Dendritic cell treated with granulocyte-macrophage colony-stimulating factor and Interleukin-4, amounts not matched to agents 40 ng/mL and 50 ng/mL, for 4 days (primary cell): ENCODE measurements around the gene ZNF845.
"Not testable (repeated sequence)": the region's sequence is repeated elsewhere in the genome, so short reads cannot be mapped to it uniquely, and the experiment has no call there.

Experiments used
- H3K27ac Mint-ChIP-seq: one replicate; pipeline ENCODE4 v1.8.0; 2022; ENCODE audit warnings: mild to moderate bottlenecking, mixed read lengths
- H3K27me3 Mint-ChIP-seq: one replicate; pipeline ENCODE4 v1.8.0; 2022; ENCODE audit warnings: mild to moderate bottlenecking, mixed read lengths
- H3K36me3 Mint-ChIP-seq: one replicate; pipeline ENCODE4 v1.8.0; 2022; ENCODE audit warnings: low read depth, mixed read lengths
- H3K4me1 Mint-ChIP-seq: one replicate; pipeline ENCODE4 v1.8.0; 2022; ENCODE audit warnings: low read depth, mixed read lengths
- H3K4me3 Mint-ChIP-seq: one replicate; pipeline ENCODE4 v1.8.0; 2022; ENCODE audit warnings: mild to moderate bottlenecking, moderate library complexity, mixed read lengths
- H3K9me3 Mint-ChIP-seq: one replicate; pipeline ENCODE4 v1.8.0; 2022; ENCODE audit warnings: mixed read lengths
- intact Hi-C: fragments of 100-400 bp; cut with micrococcal nuclease; formaldehyde crosslinking; loops from one replicate; pipeline ENCODE4 v1.15.0; 2022

ZNF845 gene

GRCh38 chr19:53357821-53358581, 24.5 kb downstream of the ZNF845 start:
- intact Hi-C loops: no loop called here
- H3K4me1 Mint-ChIP-seq: no peaks in the 10 kb centered on the region
- peaks cover 3% of the 10 kb centered on the region for H3K27me3 Mint-ChIP-seq
- H3K4me3 Mint-ChIP-seq: no peak overlapping the region
- no peak overlapping the region for H3K27ac Mint-ChIP-seq
- H3K9me3 Mint-ChIP-seq: peaks cover 75% of the 10 kb centered on the region
- peaks cover 4% of the 10 kb centered on the region for H3K36me3 Mint-ChIP-seq

GRCh38 chr19:53360056-53360455, 26.5 kb downstream of the ZNF845 start:
- H3K9me3 Mint-ChIP-seq: peaks cover 63% of the 10 kb centered on the region
- not testable (repeated sequence) for H3K27me3 Mint-ChIP-seq, H3K36me3 Mint-ChIP-seq, H3K4me3 Mint-ChIP-seq, H3K27ac Mint-ChIP-seq, H3K4me1 Mint-ChIP-seq
- intact Hi-C loops: loop anchor here (10.0 kb wide), 1 partner anchor 165 kb away; the partner anchor contains the start of gene ZNF665

GRCh38 chr19:53365134-53365898, 31.8 kb downstream of the ZNF845 start, which contains the start of gene ZNF525:
TSS of gene ZNF525 (plus strand) at chr19:53365705. CDS start at chr19:53372282, 6,577 bp downstream.
- Mint-ChIP-seq H3K36me3 (peaks cover 3% of the 10 kb centered on the region), H3K9me3 (peaks cover 31% of the 10 kb centered on the region), H3K4me3 (peak within 1 kb of the TSS; percentile 92), H3K4me1 (peaks cover 13% of the 10 kb centered on the region), H3K27ac (peak within 1 kb of the TSS; percentile 89), H3K27me3 (peaks cover 6% of the 10 kb centered on the region)
- intact Hi-C loops: loop anchor here (1.0 to 10.0 kb wide), 2 partner anchors 32 to 171 kb away; partner anchors contain the start of genes ZNF665 and ZNF845

GRCh38 chr19:53365899-53366493, 32.4 kb downstream of the ZNF845 start:
- peaks cover 13% of the 10 kb centered on the region for H3K4me1 Mint-ChIP-seq
- H3K4me3 Mint-ChIP-seq: peak overlapping the region; percentile 92

GRCh38 chr19:53372196-53372595, 38.6 kb downstream of the ZNF845 start:
- intact Hi-C loops: no loop called here
- Mint-ChIP-seq H3K27me3 (no peaks in the 10 kb centered on the region), H3K36me3 (peaks cover 70% of the 10 kb centered on the region), H3K4me1 (no peaks in the 10 kb centered on the region), H3K9me3 (peaks cover 78% of the 10 kb centered on the region), H3K27ac (no peak overlapping the region), H3K4me3 (no peak overlapping the region)

More at GRCh38 chr19:53365899-53366493, 32.4 kb downstream of the ZNF845 start:
- peaks cover 10% of the 10 kb centered on the region for H3K36me3 Mint-ChIP-seq
- peak overlapping the region; percentile 89 for H3K27ac Mint-ChIP-seq
- intact Hi-C loops: loop anchor here (1.0 to 10.0 kb wide), 2 partner anchors 33 to 171 kb away; partner anchors contain the start of genes ZNF665 and ZNF845
- peaks cover 36% of the 10 kb centered on the region for H3K9me3 Mint-ChIP-seq
- H3K27me3 Mint-ChIP-seq: peaks cover 6% of the 10 kb centered on the region

GRCh38 chr19:53374288-53374687, 40.7 kb downstream of the ZNF845 start:
- Mint-ChIP-seq H3K9me3 (peaks cover 83% of the 10 kb centered on the region), H3K27ac (no peak overlapping the region), H3K36me3 (peaks cover 91% of the 10 kb centered on the region), H3K4me1 (no peaks in the 10 kb centered on the region), H3K27me3 (no peaks in the 10 kb centered on the region), H3K4me3 (no peak overlapping the region)
- intact Hi-C loops: no loop called here

GRCh38 chr19:53374743-53375142, 41.2 kb downstream of the ZNF845 start:
- H3K27ac Mint-ChIP-seq: no peak overlapping the region
- no peaks in the 10 kb centered on the region for H3K27me3 Mint-ChIP-seq
- intact Hi-C loops: no loop called here
- H3K36me3 Mint-ChIP-seq: peaks cover 96% of the 10 kb centered on the region
- no peak overlapping the region for H3K4me3 Mint-ChIP-seq
- H3K4me1 Mint-ChIP-seq: no peaks in the 10 kb centered on the region
- peaks cover 87% of the 10 kb centered on the region for H3K9me3 Mint-ChIP-seq

- peaks cover 73% of the 10 kb centered on the region for H3K36me3 Mint-ChIP-seq
Measured at GRCh38 chr19:53381376-53381775, 47.8 kb downstream of the ZNF845 start.

GRCh38 chr19:53388168-53388567, 54.6 kb downstream of the ZNF845 start:
- intact Hi-C loops: no loop called here
- H3K9me3 Mint-ChIP-seq: peaks cover 95% of the 10 kb centered on the region
- no peak overlapping the region for H3K4me3 Mint-ChIP-seq
- no peaks in the 10 kb centered on the region for H3K27me3 Mint-ChIP-seq
- H3K36me3 Mint-ChIP-seq: peaks cover 31% of the 10 kb centered on the region
- H3K4me1 Mint-ChIP-seq: no peaks in the 10 kb centered on the region
- H3K27ac Mint-ChIP-seq: no peak overlapping the region

More at GRCh38 chr19:53381376-53381775, 47.8 kb downstream of the ZNF845 start:
- H3K27me3 Mint-ChIP-seq: no peaks in the 10 kb centered on the region
- H3K9me3 Mint-ChIP-seq: peaks cover 97% of the 10 kb centered on the region
- intact Hi-C loops: no loop called here
- H3K27ac Mint-ChIP-seq: no peak overlapping the region
- no peaks in the 10 kb centered on the region for H3K4me1 Mint-ChIP-seq
- no peak overlapping the region for H3K4me3 Mint-ChIP-seq

- H3K9me3 Mint-ChIP-seq: peaks cover 94% of the 10 kb centered on the region
- H3K4me3 Mint-ChIP-seq: no peak overlapping the region
- peaks cover 31% of the 10 kb centered on the region for H3K36me3 Mint-ChIP-seq
- H3K27ac Mint-ChIP-seq: no peak overlapping the region
- H3K4me1 Mint-ChIP-seq: no peaks in the 10 kb centered on the region
- intact Hi-C loops: no loop called here
- no peaks in the 10 kb centered on the region for H3K27me3 Mint-ChIP-seq
Measured at GRCh38 chr19:53388904-53389303, 55.4 kb downstream of the ZNF845 start.

GRCh38 chr19:53389571-53389970, 56.0 kb downstream of the ZNF845 start:
- intact Hi-C loops: no loop called here
- H3K4me1 Mint-ChIP-seq: peaks cover 3% of the 10 kb centered on the region
- H3K36me3 Mint-ChIP-seq: peaks cover 30% of the 10 kb centered on the region
- H3K9me3 Mint-ChIP-seq: peaks cover 87% of the 10 kb centered on the region
- no peak overlapping the region for H3K4me3 Mint-ChIP-seq
- no peaks in the 10 kb centered on the region for H3K27me3 Mint-ChIP-seq
- no peak overlapping the region for H3K27ac Mint-ChIP-seq

- H3K4me1 Mint-ChIP-seq: peaks cover 7% of the 10 kb centered on the region
- peaks cover 83% of the 10 kb centered on the region for H3K9me3 Mint-ChIP-seq
- no peaks in the 10 kb centered on the region for H3K27me3 Mint-ChIP-seq
- intact Hi-C loops: no loop called here
- H3K36me3 Mint-ChIP-seq: peaks cover 29% of the 10 kb centered on the region
- H3K4me3 Mint-ChIP-seq: no peak overlapping the region
- H3K27ac Mint-ChIP-seq: no peak overlapping the region
Measured at GRCh38 chr19:53389978-53390377, 56.4 kb downstream of the ZNF845 start.

GRCh38 chr19:53394522-53394973, 61.0 kb downstream of the ZNF845 start:
- peak overlapping the region; percentile 86 for H3K27ac Mint-ChIP-seq
- intact Hi-C loops: loop anchor here (2.0 kb wide), 1 partner anchor 62 kb away; the partner anchor contains the start of gene ZNF845
- H3K4me3 Mint-ChIP-seq: peak overlapping the region; percentile 91
- peaks cover 50% of the 10 kb centered on the region for H3K36me3 Mint-ChIP-seq
- peaks cover 21% of the 10 kb centered on the region for H3K4me1 Mint-ChIP-seq
- no peaks in the 10 kb centered on the region for H3K27me3 Mint-ChIP-seq
- H3K9me3 Mint-ChIP-seq: peaks cover 49% of the 10 kb centered on the region
